ENCODE results near the gene FBLN7. TPM values are rescaled to one million over a fixed set of nuclear protein-coding genes. Genes with fewer than 3 reads are reported as not detected.

Gene FBLN7
- total RNA-seq, 6 experiments from 2014 or later = 1.2 to 5.4 (median 2.9) TPM

DNA sequence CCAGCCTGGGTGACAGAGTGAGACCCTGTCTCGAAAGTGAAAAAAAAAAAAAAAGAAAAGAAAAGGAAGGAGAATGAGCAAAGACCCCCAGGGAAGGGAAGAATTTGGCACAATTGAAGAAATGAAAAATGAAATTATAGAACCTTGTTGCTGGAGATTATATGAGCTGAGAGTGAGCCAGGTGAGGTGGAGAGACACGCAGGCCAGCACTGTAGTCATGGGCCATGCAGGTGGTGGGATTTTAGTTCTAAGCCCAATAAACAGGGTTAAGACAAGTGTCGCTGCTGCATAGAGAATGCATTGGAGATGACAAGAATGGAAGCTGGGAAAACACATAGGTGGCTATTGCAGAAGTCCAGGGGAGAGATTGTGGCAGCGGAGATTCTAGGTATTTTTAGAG is 32.3 kb downstream of the FBLN7 start:
- Histone ChIP-seq H3K4me1 (no peaks in the 10 kb centered on the region), H3K9me3 (no peaks in the 10 kb centered on the region), H3K4me3 (no peak overlapping the region), H3K36me3 (no peaks in the 10 kb centered on the region), H3K27ac (no peak overlapping the region), H3K27me3 (no peaks in the 10 kb centered on the region)
- ATAC-seq = no peak
- no peak for DNase-seq
- TF ChIP-seq, protein P1, sequence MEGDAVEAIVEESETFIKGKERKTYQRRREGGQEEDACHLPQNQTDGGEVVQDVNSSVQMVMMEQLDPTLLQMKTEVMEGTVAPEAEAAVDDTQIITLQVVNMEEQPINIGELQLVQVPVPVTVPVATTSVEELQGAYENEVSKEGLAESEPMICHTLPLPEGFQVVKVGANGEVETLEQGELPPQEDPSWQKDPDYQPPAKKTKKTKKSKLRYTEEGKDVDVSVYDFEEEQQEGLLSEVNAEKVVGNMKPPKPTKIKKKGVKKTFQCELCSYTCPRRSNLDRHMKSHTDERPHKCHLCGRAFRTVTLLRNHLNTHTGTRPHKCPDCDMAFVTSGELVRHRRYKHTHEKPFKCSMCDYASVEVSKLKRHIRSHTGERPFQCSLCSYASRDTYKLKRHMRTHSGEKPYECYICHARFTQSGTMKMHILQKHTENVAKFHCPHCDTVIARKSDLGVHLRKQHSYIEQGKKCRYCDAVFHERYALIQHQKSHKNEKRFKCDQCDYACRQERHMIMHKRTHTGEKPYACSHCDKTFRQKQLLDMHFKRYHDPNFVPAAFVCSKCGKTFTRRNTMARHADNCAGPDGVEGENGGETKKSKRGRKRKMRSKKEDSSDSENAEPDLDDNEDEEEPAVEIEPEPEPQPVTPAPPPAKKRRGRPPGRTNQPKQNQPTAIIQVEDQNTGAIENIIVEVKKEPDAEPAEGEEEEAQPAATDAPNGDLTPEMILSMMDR (IDR thresholded peaks at IDR 0.05) = no peak
- no peak for TF ChIP-seq POLR2A (IDR thresholded peaks at IDR 0.05)
- intact Hi-C loops (cut with DNase I) = no loop called here
- 92% methylated on average over 3 of the region's 4 CpGs for WGBS (ENCODE audit: insufficient coverage, low coverage, low lambda C conversion rate, missing lambda C conversion rate)

DNA sequence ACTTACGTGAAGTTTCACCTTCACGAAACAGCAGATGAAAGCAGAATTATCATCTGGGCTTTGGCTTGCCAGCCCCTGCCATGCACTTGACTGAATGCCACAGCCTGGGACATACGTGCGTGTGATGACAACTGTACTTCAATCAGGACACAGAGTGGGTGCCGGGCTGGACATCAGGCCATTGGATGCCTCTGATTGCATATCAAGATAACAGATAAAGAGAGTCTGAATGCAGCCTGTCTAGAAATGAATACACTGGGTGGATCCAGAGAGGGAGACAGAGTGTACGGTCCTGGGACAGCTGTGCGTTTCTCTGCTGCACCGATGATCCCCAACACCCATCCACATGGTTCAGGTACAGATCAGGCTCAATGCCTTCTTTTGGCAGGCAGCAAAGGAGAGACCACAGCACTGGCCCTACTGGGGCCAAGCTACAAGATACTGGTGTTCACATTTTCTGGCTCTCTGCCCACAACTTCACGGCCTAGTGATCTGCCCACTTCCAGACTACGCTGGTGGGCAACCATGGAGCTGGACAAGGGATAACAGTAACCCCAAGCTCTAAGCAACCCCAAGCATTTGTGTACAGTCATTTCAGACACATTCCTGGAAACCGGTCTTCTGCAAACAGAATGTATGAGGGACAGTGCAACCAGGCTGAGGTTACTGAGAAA is 35.6 kb downstream of the FBLN7 start:
- 87% methylated on average over 7 of the region's 11 CpGs for WGBS (ENCODE audit: insufficient coverage, low coverage, low lambda C conversion rate, missing lambda C conversion rate)
- intact Hi-C loops (cut with DNase I) = no loop called here
- DNase-seq = no peak
- Histone ChIP-seq H3K4me3 (no peak overlapping the region), H3K4me1 (no peaks in the 10 kb centered on the region), H3K27ac (no peak overlapping the region), H3K36me3 (no peaks in the 10 kb centered on the region), H3K27me3 (no peaks in the 10 kb centered on the region), H3K9me3 (no peaks in the 10 kb centered on the region)
- ATAC-seq = no peak
- TF ChIP-seq, protein P1 (IDR thresholded peaks at IDR 0.05) = no peak
- no peak for TF ChIP-seq POLR2A (IDR thresholded peaks at IDR 0.05)

DNA sequence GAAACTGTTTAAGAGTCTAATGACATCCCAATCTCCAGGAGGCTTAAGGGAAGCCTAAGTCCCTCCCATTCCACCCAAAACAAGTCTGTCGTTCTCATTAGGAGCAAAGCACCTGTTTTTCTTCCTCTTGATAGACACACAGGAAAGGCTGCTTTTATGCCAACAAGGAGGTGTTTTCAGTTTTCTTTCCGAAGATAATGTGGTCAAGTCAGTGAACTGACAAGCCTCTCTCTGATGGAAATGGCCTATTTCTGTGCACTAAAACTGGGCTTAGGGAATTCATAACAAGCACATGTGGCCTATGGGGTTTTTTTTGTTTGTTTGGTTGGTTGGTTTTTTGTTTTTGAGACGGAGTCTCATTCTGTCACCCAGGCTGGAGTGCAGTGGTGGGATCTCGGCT is 36.2 kb downstream of the FBLN7 start:
- Histone ChIP-seq H3K4me1 (no peaks in the 10 kb centered on the region), H3K27me3 (no peaks in the 10 kb centered on the region), H3K27ac (no peak overlapping the region), H3K9me3 (no peaks in the 10 kb centered on the region), H3K36me3 (no peaks in the 10 kb centered on the region), H3K4me3 (no peak overlapping the region)
- ATAC-seq = no peak
- no peak for TF ChIP-seq POLR2A (IDR thresholded peaks at IDR 0.05)
- TF ChIP-seq, protein P1 (IDR thresholded peaks at IDR 0.05) = no peak
- 82% methylated on average over 4 of the region's 4 CpGs for WGBS (ENCODE audit: insufficient coverage, low coverage, low lambda C conversion rate, missing lambda C conversion rate)
- DNase-seq = no peak
- intact Hi-C loops (cut with DNase I) = no loop called here

DNA sequence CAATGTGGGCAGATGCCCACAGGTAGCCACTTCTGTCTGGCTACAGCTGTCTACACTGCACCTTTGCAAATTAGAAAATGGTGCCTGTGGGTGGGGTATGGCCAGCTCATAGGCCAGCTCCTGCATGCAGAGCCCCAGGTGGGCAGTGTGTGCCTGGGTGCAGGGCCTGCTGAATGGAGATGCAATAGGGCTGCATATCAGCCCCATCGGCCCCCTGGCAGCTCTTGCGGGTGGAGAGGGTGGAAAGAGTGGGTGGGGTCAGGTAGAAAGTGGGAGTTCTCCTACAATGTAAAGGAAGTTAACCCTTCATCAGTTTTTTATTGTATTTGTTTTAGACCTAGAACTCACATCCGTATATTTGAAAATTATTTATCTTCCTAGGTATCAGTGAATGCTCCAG is 37.1 kb downstream of the FBLN7 start:
- Histone ChIP-seq H3K9me3 (no peaks in the 10 kb centered on the region), H3K27me3 (no peaks in the 10 kb centered on the region), H3K36me3 (no peaks in the 10 kb centered on the region), H3K4me1 (no peaks in the 10 kb centered on the region), H3K4me3 (no peak overlapping the region), H3K27ac (no peak overlapping the region)
- ATAC-seq = no peak
- DNase-seq = no peak
- intact Hi-C loops (cut with DNase I) = no loop called here
- WGBS (ENCODE audit: insufficient coverage, low coverage, low lambda C conversion rate, missing lambda C conversion rate) = 75% methylated on average over 3 of the region's 3 CpGs
- no peak for TF ChIP-seq POLR2A (IDR thresholded peaks at IDR 0.05)
- TF ChIP-seq, protein P1 (IDR thresholded peaks at IDR 0.05) = no peak

All from right lobe of liver (tissue), 6 donors.